Ureter (tissue), 1 donor: ENCODE results near the gene UBE2G1. TPM values are rescaled to one million over a fixed set of nuclear protein-coding genes. Genes with fewer than 3 reads are reported as not detected.

Experiments used
- DNase-seq: peaks from one replicate; pipeline ENCODE4 v3.0.0-alpha.2; 2020; ENCODE audit warnings: low spot score
- total RNA-seq: library from RNA; stranded (reverse); gene quantifications from one replicate; pipeline ENCODE4 v1.2.4, GENCODE V29; 2023
- donor health status: DM: yes; HTN: yes; CAD: no.

The UBE2G1 gene
- total RNA-seq, 1 donor from 2014 or later, result 50.9 TPM

DNA sequence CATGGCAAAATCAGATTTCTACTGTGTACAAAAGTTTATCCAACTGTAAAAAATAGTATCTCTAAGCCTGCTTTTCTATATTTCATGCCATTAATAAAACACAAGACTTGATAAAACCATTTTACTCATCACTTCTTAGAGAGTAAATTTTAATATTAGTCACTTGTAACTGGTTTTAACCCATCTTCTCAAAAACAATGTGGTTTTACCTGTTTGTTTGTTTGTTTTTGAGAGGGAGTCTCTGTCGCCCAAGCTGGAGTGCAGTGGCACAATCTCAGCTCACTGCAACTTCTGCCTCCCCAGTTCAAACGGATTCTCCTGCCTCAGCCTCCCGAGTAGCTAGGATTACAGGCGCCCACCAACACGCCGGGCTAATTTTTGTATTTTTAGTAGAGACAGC is 32.1 kb downstream of the UBE2G1 start:
- DNase-seq, result no peak

GRCh38 chr17:4333041-4333440 is 33.4 kb downstream of the UBE2G1 start:
- no peak for DNase-seq

GRCh38 chr17:4332296-4332970 is 34.0 kb downstream of the UBE2G1 start:
- no peak for DNase-seq

DNA sequence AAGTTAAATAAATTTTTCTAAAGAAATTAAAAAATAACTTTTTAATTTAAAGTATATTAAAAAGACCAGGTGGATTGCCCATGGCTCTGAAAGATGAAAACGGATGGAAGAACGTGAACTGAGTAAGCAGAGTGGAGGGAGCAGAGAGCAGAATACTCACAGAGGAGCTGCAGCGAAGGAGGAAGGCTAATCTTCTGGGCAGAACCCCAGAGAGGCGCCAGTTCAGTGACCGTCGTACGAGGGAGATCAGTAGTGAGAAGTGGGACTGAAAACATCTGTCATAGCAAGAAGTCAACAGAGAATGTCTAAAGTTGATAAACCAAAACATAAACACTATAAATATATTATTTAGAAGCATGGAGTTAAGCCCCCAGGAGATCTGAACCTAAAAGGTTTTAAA is 34.9 kb downstream of the UBE2G1 start:
- DNase-seq, result no peak

- DNase-seq, result no peak
Measured at GRCh38 chr17:4329838-4330237, 36.6 kb downstream of the UBE2G1 start.

- no peak for DNase-seq
Measured at GRCh38 chr17:4327606-4328005, 38.9 kb downstream of the UBE2G1 start.

GRCh38 chr17:4326608-4327007 is 39.9 kb downstream of the UBE2G1 start:
- DNase-seq, result no peak

DNA sequence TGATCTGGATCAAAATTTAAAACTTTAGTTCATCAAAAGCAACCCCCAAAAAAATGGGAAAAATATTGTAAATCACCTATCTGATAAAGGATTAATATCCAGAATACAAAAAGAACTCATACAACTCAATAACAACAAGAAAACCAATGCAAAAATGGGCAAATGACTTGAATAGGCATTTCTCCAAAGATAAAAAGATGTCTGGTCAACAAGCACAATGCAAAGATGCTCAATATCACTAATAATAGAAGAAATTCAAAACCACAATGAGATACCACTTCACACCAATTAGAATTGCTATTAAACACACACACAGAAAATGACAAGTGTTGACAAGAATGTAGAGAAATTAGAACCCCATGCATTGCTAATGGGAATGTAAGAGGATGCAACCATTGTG is 40.4 kb downstream of the UBE2G1 start:
- DNase-seq, result no peak

GRCh38 chr17:4324463-4324862 is 42.0 kb downstream of the UBE2G1 start:
- DNase-seq, result no peak

- no peak for DNase-seq
Measured at GRCh38 chr17:4319221-4319620, 47.3 kb downstream of the UBE2G1 start.

GRCh38 chr17:4318596-4318995 is 47.9 kb downstream of the UBE2G1 start:
- DNase-seq, result no peak

GRCh38 chr17:4318186-4318585 is 48.3 kb downstream of the UBE2G1 start:
- no peak for DNase-seq

GRCh38 chr17:4317610-4318009 is 48.9 kb downstream of the UBE2G1 start:
- DNase-seq, result no peak

- DNase-seq, result no peak
Measured at GRCh38 chr17:4316648-4317047, 49.8 kb downstream of the UBE2G1 start.

- no peak for DNase-seq
Measured at GRCh38 chr17:4314618-4315017, 51.9 kb downstream of the UBE2G1 start.

DNA sequence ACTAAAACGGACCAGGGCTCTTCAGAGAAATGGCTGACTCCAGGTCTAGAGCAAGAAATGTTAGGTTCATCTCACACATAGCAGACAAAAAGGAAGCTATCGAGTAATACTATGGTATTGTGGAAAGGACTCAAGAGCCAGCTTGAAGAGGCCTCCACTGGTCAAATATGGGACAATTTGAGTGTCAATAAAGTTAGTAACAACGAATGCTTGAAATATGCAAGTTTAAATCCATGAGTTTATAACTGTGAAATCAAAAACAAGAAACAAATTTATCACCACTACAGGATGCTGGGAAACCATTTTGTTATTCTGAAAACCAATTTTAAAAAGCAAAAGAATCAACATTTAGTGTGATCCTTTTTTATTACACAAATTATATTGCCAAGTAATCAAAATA is 52.3 kb downstream of the UBE2G1 start:
- no peak for DNase-seq

DNA sequence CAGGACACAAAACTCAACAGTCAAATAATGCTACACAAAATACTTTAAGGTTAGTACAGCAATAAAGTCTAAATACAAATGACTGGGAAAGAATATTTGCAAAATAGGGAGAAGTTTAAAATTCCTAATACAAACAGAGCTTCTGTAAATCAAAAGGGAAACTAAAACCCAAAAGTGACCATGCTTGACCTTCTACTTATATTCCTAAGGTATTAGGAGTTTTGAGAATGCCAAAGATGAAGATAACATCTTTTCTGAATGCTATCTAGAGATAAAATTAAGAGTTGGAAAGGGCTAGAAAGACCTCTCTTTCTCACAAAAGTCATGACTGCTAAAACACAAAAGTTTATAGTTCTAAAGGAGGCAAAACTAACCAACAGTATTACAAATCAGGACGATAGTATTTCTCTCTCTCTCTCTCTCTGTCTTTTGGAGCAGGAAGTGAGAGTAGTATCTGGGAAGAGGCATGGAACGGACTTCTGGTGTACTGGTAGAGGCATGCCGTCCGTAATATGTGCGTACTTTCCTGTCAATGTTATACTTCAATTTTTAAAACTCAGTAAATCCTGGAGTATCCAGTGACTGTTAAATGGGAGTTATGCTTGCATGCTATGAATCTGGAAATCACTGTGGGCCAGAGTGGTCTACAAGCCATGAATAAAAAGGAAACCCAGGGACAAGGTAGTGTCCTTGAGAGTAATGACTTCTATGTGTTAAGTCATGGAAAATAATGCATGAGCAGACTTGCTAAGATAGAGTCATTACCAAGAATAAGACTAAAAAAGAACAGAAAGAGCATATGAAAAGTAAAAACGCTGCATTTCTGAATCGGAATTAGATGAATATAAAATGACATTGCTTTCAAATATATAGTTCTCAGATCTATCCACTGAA is 53.0 kb downstream of the UBE2G1 start:
- no peak for DNase-seq

GRCh38 chr17:4310354-4311060 is 56.0 kb downstream of the UBE2G1 start:
- DNase-seq, result no peak

- DNase-seq, result no peak
Measured at GRCh38 chr17:4309897-4310296, 56.6 kb downstream of the UBE2G1 start.

DNA sequence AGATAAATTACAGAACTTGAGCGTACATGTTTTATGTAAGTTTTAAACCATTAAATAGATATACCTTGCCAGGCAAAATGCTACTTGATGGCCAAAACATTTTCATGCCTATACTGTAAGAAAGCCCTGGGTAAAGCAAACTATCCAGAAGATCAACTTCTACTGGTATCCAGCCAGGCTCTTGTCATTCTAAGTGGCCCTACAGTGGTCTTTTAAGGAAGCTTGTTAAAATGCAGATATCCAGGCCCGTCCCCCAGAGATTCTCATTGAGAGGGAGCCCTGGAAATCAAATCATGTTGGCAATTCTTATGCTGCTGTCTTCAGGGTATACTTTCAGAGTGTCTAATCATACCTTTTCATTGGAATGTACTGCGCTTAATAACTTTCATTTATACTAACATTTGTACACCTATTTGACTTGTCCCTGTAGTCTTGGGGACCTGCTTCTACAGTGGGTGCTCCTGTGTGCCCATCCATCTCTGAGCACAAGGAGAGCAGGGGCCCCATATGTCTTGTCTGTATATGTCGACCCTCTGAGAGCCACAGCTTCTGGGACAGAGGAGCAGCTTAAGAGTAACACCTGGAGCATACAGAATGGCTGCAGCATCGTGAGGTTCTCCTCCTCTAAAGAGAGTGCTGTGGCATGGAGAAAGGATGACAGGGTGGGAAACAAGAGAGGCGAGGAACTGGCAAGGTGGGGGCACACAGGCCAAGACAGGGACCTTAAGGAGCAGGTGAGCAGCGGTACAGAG is 59.1 kb downstream of the UBE2G1 start:
- no peak for DNase-seq

DNA sequence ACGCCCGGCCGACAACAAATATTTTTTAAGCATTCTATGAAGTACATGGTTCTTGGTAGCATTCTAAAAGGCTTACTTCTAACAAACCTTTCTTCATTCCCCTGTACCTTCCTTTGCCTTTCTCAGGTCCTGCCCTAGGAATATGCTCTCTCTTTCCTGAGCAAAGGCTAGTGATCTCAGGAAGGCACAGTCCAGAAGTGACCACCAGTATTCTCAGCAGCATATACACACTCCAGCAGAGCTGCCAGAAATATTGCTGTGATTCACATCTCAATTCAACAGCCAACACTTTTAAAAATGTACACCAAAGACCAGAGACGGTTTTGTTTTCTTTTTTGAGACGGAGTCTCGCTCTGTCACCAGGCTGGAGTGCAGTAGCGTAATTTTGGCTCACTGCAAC is 61.3 kb downstream of the UBE2G1 start:
- no peak for DNase-seq
